GDM1 (cell line): Measurements from ENCODE around the gene GPR162.

Source experiments
- DNase-seq: peaks from one replicate; lab custom pipeline; 2025; lab: John Stamatoyannopoulos, UW

The GPR162 gene

GRCh38 chr12:6821591-6822425 is at the start of gene GPR162:
GPR162 (plus strand) TSS chr12:6821821; CDS start chr12:6823899, 2,078 bp downstream.
- peak; percentile 46 for DNase-seq

GRCh38 chr12:6772331-6772695 is 49.3 kb upstream of the GPR162 start, which contains the start of gene LAG3:
LAG3 (plus strand) TSS chr12:6772520; CDS start chr12:6772853, 333 bp downstream.
- no peak for DNase-seq

GRCh38 chr12:6772726-6773589 is 48.7 kb upstream of the GPR162 start:
- DNase-seq: no peak

- no peak for DNase-seq
Observed at GRCh38 chr12:6773590-6774351, 47.9 kb upstream of the GPR162 start.

- DNase-seq: no peak
Observed at GRCh38 chr12:6774499-6775062, 47.0 kb upstream of the GPR162 start.

- no peak for DNase-seq
Observed at GRCh38 chr12:6775185-6776174, 46.1 kb upstream of the GPR162 start.

- no peak for DNase-seq
Observed at GRCh38 chr12:6777386-6777785, 44.2 kb upstream of the GPR162 start.

GRCh38 chr12:6778217-6778573 is 43.4 kb upstream of the GPR162 start:
- DNase-seq: no peak

- DNase-seq: peak; percentile 86
Observed at GRCh38 chr12:6778574-6779550, 42.8 kb upstream of the GPR162 start.

- no peak for DNase-seq
Observed at GRCh38 chr12:6779708-6780432, 41.8 kb upstream of the GPR162 start.

GRCh38 chr12:6780573-6780972 is 41.0 kb upstream of the GPR162 start:
- DNase-seq: no peak

GRCh38 chr12:6782119-6782518 is 39.5 kb upstream of the GPR162 start:
- DNase-seq: no peak

- no peak for DNase-seq
Observed at GRCh38 chr12:6782850-6783566, 38.6 kb upstream of the GPR162 start.

GRCh38 chr12:6783828-6784227 is 37.8 kb upstream of the GPR162 start:
- no peak for DNase-seq

- DNase-seq: no peak
Observed at GRCh38 chr12:6784296-6784695, 37.3 kb upstream of the GPR162 start.

GRCh38 chr12:6784761-6785160 is 36.9 kb upstream of the GPR162 start:
- DNase-seq: no peak

- no peak for DNase-seq
Observed at GRCh38 chr12:6786416-6787094, 35.1 kb upstream of the GPR162 start.

GRCh38 chr12:6787309-6787708 is 34.3 kb upstream of the GPR162 start:
- DNase-seq: no peak
